Sigmoid colon (tissue), 4 donors: Measurements from ENCODE around the gene LINGO1.

Source experiments
- EP300 ChIP-seq, 4 donors: sonication (generic); formaldehyde crosslinking; IDR thresholded peaks; one replicate each; pipeline ENCODE4 v1.6.1; 2017; ENCODE audit warnings: antibody characterized with exemption in 4 of 4
- POLR2A ChIP-seq, 2 donors: fragments of 450-650 bp; IDR thresholded peaks; one replicate each; pipeline ENCODE4 v1.6.1; 2016; ENCODE audit warnings: antibody characterized with exemption in 2 of 2, mild to moderate bottlenecking in 2 of 2, moderate library complexity in 2 of 2
- POLR2AphosphoS5 ChIP-seq, 4 donors: sonication (generic); formaldehyde crosslinking; IDR thresholded peaks; one replicate each; pipeline ENCODE4 v1.6.1; 2017; ENCODE audit warnings: antibody characterized with exemption in 4 of 4
- TF ChIP-seq, protein P1 (sequence below), 4 experiments: fragments of 450-650 bp in 3 of 4; fragments of 200-600 bp in 1 of 4; IDR thresholded peaks; one replicate each; pipeline ENCODE4 v1.5.1; 2016 to 2019; ENCODE audit warnings: antibody characterized with exemption in 4 of 4, mild to moderate bottlenecking in 3 of 4, moderate library complexity in 2 of 4

DNA sequence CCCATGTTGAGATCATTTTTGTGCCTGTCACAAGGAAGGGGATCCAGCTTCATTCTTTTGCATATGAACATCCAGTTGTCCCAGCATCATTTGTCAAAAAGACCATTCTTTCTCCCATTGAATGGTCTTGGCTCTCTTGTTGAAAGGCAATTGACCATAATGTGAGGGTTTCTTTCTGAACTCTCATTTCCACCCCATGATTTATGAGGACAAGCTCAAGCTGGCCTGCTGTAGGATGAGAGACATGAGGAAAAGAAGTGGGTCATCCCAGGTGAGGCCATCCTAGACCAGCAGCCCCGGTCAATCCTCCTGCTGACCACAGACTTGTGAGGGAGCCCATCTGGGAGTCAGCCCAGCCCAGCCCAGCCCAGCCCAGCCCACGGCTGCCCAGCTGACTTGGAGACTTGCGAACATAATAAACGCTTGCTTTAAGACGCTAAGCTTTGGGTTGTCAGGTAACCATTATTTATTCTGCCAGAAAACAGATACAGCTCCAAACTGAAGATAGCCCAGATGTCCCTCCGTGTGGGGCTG is 69.0 kb downstream of the LINGO1 start:
- no peak for TF ChIP-seq POLR2AphosphoS5 (IDR thresholded peaks at IDR 0.05)
- TF ChIP-seq POLR2A (IDR thresholded peaks at IDR 0.05) = no peak
- TF ChIP-seq, protein P1, sequence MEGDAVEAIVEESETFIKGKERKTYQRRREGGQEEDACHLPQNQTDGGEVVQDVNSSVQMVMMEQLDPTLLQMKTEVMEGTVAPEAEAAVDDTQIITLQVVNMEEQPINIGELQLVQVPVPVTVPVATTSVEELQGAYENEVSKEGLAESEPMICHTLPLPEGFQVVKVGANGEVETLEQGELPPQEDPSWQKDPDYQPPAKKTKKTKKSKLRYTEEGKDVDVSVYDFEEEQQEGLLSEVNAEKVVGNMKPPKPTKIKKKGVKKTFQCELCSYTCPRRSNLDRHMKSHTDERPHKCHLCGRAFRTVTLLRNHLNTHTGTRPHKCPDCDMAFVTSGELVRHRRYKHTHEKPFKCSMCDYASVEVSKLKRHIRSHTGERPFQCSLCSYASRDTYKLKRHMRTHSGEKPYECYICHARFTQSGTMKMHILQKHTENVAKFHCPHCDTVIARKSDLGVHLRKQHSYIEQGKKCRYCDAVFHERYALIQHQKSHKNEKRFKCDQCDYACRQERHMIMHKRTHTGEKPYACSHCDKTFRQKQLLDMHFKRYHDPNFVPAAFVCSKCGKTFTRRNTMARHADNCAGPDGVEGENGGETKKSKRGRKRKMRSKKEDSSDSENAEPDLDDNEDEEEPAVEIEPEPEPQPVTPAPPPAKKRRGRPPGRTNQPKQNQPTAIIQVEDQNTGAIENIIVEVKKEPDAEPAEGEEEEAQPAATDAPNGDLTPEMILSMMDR (IDR thresholded peaks at IDR 0.05) = no peak
- no peak for TF ChIP-seq EP300 (IDR thresholded peaks at IDR 0.05)
